GM12865 (cell line): Measurements from ENCODE around the gene TINAGL1.

Source experiments
- DNase-seq: peaks from one replicate; pipeline ENCODE4 v3.0.0; 2010; ENCODE audit warnings: low read depth
- H3K4me3 ChIP-seq: 2 replicates; pipeline ENCODE4 v1.5.1; 2011; ENCODE audit warnings: mild to moderate bottlenecking, low read depth, low read length, control low read depth
- TF ChIP-seq, protein P1 (sequence below): IDR thresholded peaks from 2 replicates; pipeline ENCODE4 v1.5.1; 2011; ENCODE audit warnings: low read length, control low read depth, low read depth, inconsistent platforms; ENCODE audit not compliant: insufficient read depth; ENCODE audit errors: missing control alignments

The TINAGL1 gene

GRCh38 chr1:31591425-31592093 is 15.2 kb downstream of the TINAGL1 start:
- DNase-seq, result no peak
- TF ChIP-seq, protein P1, sequence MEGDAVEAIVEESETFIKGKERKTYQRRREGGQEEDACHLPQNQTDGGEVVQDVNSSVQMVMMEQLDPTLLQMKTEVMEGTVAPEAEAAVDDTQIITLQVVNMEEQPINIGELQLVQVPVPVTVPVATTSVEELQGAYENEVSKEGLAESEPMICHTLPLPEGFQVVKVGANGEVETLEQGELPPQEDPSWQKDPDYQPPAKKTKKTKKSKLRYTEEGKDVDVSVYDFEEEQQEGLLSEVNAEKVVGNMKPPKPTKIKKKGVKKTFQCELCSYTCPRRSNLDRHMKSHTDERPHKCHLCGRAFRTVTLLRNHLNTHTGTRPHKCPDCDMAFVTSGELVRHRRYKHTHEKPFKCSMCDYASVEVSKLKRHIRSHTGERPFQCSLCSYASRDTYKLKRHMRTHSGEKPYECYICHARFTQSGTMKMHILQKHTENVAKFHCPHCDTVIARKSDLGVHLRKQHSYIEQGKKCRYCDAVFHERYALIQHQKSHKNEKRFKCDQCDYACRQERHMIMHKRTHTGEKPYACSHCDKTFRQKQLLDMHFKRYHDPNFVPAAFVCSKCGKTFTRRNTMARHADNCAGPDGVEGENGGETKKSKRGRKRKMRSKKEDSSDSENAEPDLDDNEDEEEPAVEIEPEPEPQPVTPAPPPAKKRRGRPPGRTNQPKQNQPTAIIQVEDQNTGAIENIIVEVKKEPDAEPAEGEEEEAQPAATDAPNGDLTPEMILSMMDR, result no peak
- no peak overlapping the region for H3K4me3 ChIP-seq

DNA sequence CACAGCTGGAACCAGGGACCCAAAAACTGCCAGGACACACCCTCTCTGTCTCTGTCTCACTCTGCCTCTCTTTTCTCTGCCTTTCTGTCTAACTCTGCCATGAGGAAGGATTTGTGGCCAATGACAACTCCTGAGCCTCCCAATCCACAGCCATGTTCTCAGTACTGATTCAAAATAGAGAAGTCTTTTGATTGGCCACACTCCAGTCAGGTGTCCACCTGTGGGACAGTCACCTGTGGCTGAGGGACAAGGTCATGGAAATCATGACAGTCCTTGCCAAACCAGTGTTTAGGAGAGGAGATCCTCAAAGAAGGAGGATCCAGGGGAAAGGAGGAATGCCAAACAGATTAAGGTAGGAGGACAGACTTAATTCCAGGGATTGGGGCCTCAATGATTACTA is 15.8 kb downstream of the TINAGL1 start:
- TF ChIP-seq, protein P1, result no peak
- DNase-seq, result no peak
- no peak overlapping the region for H3K4me3 ChIP-seq

DNA sequence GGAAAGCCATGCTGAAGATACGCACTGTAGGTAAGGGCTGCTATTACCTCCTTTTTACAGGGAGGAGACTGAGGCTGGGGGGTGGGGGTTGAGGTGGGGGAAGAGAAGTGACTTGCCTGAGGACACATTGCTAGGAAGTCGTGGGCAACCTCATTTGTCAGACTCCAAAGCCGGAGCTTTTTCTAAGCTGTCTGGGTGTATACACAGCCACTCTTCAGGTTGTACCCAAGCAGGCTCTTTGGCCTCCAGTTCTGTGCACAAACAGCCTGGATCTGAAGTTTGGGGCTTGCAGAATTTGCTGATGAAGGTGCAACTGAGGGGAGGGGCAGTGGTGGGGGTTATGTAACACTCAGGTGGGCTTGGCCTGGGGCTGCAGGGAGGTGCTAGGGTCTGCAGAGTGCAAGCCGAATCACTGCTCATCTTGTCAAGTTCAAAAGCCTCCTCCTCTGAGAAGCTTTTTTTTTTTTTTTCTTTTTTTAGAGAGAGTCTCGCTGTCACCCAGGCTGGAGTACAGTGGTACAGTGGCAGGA is 16.9 kb downstream of the TINAGL1 start:
- DNase-seq, result no peak
- H3K4me3 ChIP-seq, result no peak overlapping the region
- TF ChIP-seq, protein P1, result no peak

DNA sequence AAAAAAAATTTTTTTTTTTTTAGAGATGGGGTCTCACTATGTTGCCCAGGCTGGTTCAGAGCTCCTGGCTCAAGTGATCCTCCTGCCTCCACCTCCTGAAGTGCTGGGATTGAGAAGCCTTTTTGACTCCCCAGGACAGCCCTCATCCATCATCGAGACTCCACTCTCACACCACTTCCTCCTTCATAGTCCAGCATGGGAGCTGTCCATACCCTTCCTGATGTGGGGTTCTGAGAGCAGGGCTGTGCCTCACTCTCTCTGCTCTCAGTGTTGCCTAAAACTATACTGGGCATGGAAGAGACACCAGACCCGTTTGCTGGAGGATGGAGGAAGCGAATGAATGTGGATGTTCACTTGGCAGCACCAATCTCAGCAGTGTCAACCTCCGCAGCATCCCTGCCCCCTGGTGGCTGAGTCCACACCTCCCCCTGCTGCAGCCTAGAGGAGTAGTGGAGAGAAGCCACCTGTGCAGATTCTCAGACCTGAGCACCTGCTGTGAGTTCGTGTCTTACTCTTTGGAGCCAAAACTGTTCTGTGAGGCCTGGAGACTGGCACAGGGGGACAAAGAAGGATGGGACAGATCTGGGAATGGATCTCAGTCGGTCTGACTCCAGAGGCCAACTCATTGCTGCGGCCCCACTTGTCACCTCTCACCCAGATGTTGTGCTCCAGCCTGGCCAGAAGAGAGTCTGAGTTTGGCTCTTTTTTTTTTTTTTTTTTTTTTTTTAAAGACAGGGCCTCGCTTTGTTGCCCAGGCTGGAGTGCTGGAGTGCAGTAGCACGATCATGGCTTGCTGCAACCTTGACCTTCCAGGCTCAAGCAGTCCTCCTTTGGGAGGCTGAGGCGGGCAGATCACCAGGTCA is 17.7 kb downstream of the TINAGL1 start:
- no peak overlapping the region for H3K4me3 ChIP-seq
- DNase-seq, result peak; percentile 83
- TF ChIP-seq, protein P1, result peak; percentile 96

DNA sequence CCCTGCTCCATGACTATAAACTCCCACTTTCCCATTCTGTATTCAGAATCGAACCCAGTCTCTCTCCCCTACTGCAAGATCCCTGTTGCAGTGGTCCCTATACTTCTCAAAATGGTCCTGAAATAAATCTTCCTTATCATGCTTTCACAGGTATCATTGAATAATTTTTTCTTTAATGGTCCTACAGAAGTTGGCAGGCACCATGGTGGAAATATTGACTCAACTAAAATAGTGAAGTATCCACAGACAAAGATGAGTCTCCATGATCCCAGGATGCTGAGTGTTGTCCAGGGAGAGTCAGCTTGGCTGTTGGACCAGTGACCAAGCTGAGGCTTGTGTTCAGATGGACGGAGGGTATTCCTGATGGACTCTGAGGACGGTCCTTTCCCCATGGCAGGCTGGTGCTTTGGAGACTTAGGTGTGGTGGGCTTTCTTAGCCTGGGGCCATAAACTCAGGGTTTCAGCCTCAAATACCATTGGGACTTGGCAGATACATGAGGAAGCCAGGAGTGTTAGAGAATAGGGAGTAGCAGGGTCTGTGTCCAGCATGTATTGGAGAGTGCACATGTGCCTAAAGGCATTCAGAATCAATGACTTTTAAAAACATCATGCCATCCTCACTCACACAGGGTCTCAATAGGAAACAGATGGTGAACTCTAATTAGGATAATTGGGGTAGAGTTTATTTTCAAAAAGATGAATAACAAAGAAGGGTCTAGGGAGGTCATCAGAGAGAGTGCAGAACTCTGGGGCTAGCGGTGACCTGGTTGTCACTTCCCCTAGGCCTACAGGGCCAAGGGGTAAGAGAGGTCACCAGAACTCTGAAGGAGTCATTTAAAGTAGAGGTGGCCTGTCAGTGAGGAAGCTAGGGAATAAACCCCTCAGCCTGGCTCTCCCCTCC is 19.8 kb downstream of the TINAGL1 start:
- H3K4me3 ChIP-seq, result no peak overlapping the region
- TF ChIP-seq, protein P1, result no peak
- no peak for DNase-seq

DNA sequence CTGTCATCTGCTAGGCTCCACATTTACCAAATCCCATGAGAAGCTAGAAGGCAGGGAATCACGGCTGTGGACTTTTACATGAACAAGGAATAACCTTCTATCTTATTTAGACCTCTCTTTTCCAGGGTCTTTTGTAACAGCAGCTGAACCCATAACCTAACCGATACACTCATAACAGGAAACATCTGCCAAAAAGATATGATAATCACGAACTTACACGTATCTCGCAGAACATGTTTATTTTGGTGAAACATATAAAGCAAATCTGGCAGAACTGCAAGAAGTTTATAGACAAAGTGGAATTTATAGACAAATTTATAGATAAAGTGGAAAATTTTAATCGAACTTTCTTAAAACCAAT is 20.4 kb downstream of the TINAGL1 start:
- TF ChIP-seq, protein P1, result no peak
- H3K4me3 ChIP-seq, result no peak overlapping the region
- DNase-seq, result no peak
